SU-DHL-6 (cell line): ENCODE results near the gene CAPN15.

Experiments
- H2AFZ ChIP-seq: fragments of 200-600 bp; sonication (generic); 2 replicates; pipeline ENCODE4 v1.6.1; 2014; ENCODE audit warnings: low read depth, mild to moderate bottlenecking, moderate library complexity, mixed read lengths, antibody characterized with exemption, low read length; ENCODE audit not compliant: severe bottlenecking
- H3F3A ChIP-seq: fragments of 200-600 bp; shearing (Covaris generic); 2 replicates; pipeline ENCODE4 v1.6.0; 2016; ENCODE audit warnings: antibody characterized with exemption, mild to moderate bottlenecking; ENCODE audit not compliant: insufficient read depth
- H3K27ac ChIP-seq: fragments of 200-600 bp; sonication (generic); 2 replicates; pipeline ENCODE4 v1.5.1; 2016; ENCODE audit warnings: low read depth, mild to moderate bottlenecking, low read length, moderate library complexity, mixed read lengths
- H3K27me3 ChIP-seq: fragments of 200-600 bp; sonication (generic), shearing (Covaris generic); 2 replicates; pipeline ENCODE4 v1.6.0; 2014; ENCODE audit warnings: mild to moderate bottlenecking, low read length
- H3K36me3 ChIP-seq: fragments of 200-600 bp; sonication (generic); 2 replicates; pipeline ENCODE4 v1.6.1; 2014; ENCODE audit warnings: mild to moderate bottlenecking, low read length, mixed read lengths
- H3K4me2 ChIP-seq: fragments of 300-600, 200-600 bp; shearing (Covaris generic), sonication (generic); 2 replicates; pipeline ENCODE4 v1.6.0; 2014; ENCODE audit warnings: low read length, low read depth, mild to moderate bottlenecking; ENCODE audit not compliant: poor library complexity, severe bottlenecking
- H3K4me3 ChIP-seq: fragments of 200-600 bp; sonication (generic); 2 replicates; pipeline ENCODE4 v1.5.1; 2014; ENCODE audit warnings: antibody characterized with exemption, low read length, mild to moderate bottlenecking, mixed read lengths; ENCODE audit not compliant: insufficient read depth, poor library complexity, severe bottlenecking
- H3K79me2 ChIP-seq: fragments of 200-600 bp; sonication (generic); 2 replicates; pipeline ENCODE4 v1.6.1; 2014; ENCODE audit warnings: mild to moderate bottlenecking, low read length, moderate library complexity; ENCODE audit not compliant: insufficient read depth
- H3K9ac ChIP-seq: fragments of 200-600 bp; sonication (generic); 2 replicates; pipeline ENCODE4 v1.7.0; 2014; ENCODE audit warnings: mild to moderate bottlenecking, low read length
- H3K9me2 ChIP-seq: fragments of 200-600 bp; sonication (generic); replicated peaks from 2 replicates; pipeline ENCODE4 v1.6.1; 2014; ENCODE audit warnings: low read length; ENCODE audit not compliant: insufficient read depth
- H3K9me3 ChIP-seq: fragments of 200-600 bp; sonication (generic); 2 replicates; pipeline ENCODE4 v1.6.1; 2014; ENCODE audit warnings: low read length, mixed read lengths; ENCODE audit not compliant: insufficient read depth
- H4K20me1 ChIP-seq: fragments of 200-600 bp; sonication (generic); 2 replicates; pipeline ENCODE4 v1.6.1; 2014; ENCODE audit warnings: low read depth, mild to moderate bottlenecking, antibody characterized with exemption, low read length, moderate library complexity, mixed read lengths
- EZH2phosphoT487 ChIP-seq: fragments of 200-600 bp; sonication (generic), shearing (Covaris generic); conservative IDR thresholded peaks from 2 replicates; pipeline ENCODE4 v1.6.1; 2018; ENCODE audit warnings: mild to moderate bottlenecking, antibody characterized with exemption, low read length, moderate library complexity, mixed read lengths
- TF ChIP-seq, protein P1 (sequence below): fragments of 200-600 bp; sonication (generic); IDR thresholded peaks from one replicate; pipeline ENCODE4 v1.5.1; 2017; ENCODE audit warnings: antibody characterized with exemption, mild to moderate bottlenecking, low read length, moderate library complexity; ENCODE audit not compliant: insufficient read depth, poor library complexity, severe bottlenecking

The CAPN15 gene

GRCh38 chr16:590815-591200, 63.3 kb downstream of the CAPN15 start:
- no peak overlapping the region for H2AFZ ChIP-seq
- H3F3A ChIP-seq = no peaks in the 10 kb centered on the region; the same call in 1 of the 2 replicates
- no peaks in the 10 kb centered on the region for H3K27me3 ChIP-seq
- no peak for TF ChIP-seq EZH2phosphoT487
- TF ChIP-seq, protein P1, sequence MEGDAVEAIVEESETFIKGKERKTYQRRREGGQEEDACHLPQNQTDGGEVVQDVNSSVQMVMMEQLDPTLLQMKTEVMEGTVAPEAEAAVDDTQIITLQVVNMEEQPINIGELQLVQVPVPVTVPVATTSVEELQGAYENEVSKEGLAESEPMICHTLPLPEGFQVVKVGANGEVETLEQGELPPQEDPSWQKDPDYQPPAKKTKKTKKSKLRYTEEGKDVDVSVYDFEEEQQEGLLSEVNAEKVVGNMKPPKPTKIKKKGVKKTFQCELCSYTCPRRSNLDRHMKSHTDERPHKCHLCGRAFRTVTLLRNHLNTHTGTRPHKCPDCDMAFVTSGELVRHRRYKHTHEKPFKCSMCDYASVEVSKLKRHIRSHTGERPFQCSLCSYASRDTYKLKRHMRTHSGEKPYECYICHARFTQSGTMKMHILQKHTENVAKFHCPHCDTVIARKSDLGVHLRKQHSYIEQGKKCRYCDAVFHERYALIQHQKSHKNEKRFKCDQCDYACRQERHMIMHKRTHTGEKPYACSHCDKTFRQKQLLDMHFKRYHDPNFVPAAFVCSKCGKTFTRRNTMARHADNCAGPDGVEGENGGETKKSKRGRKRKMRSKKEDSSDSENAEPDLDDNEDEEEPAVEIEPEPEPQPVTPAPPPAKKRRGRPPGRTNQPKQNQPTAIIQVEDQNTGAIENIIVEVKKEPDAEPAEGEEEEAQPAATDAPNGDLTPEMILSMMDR = no peak
- peaks cover 13% of the 10 kb centered on the region; the same call in 1 of the 2 replicates for H3K79me2 ChIP-seq
- no peaks in the 10 kb centered on the region for H3K36me3 ChIP-seq
- H3K27ac ChIP-seq = no peak overlapping the region
- H3K9ac ChIP-seq = peak overlapping the region; percentile 71
- H3K4me2 ChIP-seq = peak overlapping the region; percentile 59
- H3K9me3 ChIP-seq = no peaks in the 10 kb centered on the region
- no peaks in the 10 kb centered on the region for H4K20me1 ChIP-seq
- peak overlapping the region; percentile 66 for H3K4me3 ChIP-seq
- H3K9me2 ChIP-seq = no peaks in the 10 kb centered on the region

GRCh38 chr16:591231-591630, 63.7 kb downstream of the CAPN15 start:
- Histone ChIP-seq H3K9me2 (no peaks in the 10 kb centered on the region), H3K27ac (no peak overlapping the region), H4K20me1 (no peaks in the 10 kb centered on the region), H3K9ac (peak overlapping the region; percentile 71), H3K4me3 (no peak overlapping the region), H3K4me2 (peak overlapping the region; percentile 59), H2AFZ (no peak overlapping the region), H3K9me3 (no peaks in the 10 kb centered on the region), H3K27me3 (no peaks in the 10 kb centered on the region), H3K36me3 (no peaks in the 10 kb centered on the region), H3F3A (no peaks in the 10 kb centered on the region), H3K79me2 (peaks cover 13% of the 10 kb centered on the region; the same call in 1 of the 2 replicates)
- TF ChIP-seq EZH2phosphoT487 = no peak
- TF ChIP-seq, protein P1 = no peak

DNA sequence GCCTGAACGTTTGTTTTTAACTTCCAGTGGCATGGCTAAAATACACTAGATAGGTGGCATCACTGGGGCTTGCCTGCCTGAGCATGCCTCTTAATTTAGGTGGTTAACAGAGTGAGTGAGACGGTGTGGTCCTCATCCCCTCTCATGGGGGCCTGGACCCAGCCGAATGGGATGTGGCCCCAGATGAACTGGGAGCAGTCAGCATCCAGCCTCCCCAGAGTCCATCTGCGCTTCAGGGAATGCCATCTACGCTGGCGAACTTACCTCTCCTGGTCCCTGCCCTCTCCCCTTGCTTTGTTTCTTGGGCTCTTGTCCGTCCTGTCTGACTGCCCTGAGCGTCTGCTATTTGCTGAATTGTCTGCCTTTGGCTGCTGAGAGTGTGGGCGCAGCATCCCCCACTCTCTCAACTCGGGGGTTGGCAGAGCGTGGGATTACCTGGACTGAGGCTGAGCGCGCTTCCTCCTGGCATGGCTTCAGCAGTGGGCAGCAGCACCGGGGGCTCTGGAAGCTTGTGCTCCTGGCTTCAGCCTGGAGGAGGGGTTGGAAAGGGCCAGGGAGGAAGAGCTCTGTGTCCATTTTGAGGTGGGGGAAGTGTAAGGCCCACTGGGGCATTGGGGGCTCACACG, 64.5 kb downstream of the CAPN15 start:
- H3K9me2 ChIP-seq = no peaks in the 10 kb centered on the region
- no peak overlapping the region for H3K4me3 ChIP-seq
- H3K4me2 ChIP-seq = no peak overlapping the region
- H2AFZ ChIP-seq = no peak overlapping the region
- H4K20me1 ChIP-seq = no peaks in the 10 kb centered on the region
- no peaks in the 10 kb centered on the region for H3K27me3 ChIP-seq
- H3K79me2 ChIP-seq = peaks cover 13% of the 10 kb centered on the region; the same call in 1 of the 2 replicates
- TF ChIP-seq, protein P1 = no peak
- no peak for TF ChIP-seq EZH2phosphoT487
- H3F3A ChIP-seq = no peaks in the 10 kb centered on the region
- H3K9ac ChIP-seq = no peak overlapping the region
- H3K36me3 ChIP-seq = no peaks in the 10 kb centered on the region
- H3K27ac ChIP-seq = no peak overlapping the region
- H3K9me3 ChIP-seq = no peaks in the 10 kb centered on the region
